Pancreas (tissue), 10 donors: ENCODE data around the gene PADI1. TPM values are rescaled to one million over a fixed set of nuclear protein-coding genes. Genes with fewer than 3 reads are reported as not detected.
A peak's percentile ranks its signal among the peaks of the same experiment; 100 is the strongest.

Experiments used
- ATAC-seq, 4 donors: fragments of 200-7000 bp; cut with Tn5 transposase; one replicate each; pipeline versions ENCODE4 v1.8.0 to v1.9.1; 2020; ENCODE audit warnings: mild to moderate bottlenecking in 4 of 4, moderate library complexity in 4 of 4
- DNase-seq, 6 donors: peaks; one replicate each; pipeline ENCODE4 v3.0.0-alpha.2; 2020
- FAIRE-seq: peaks from 2 replicates; lab custom pipeline; 2012; peaks lifted over from hg19 to GRCh38; lab: Jason Lieb, UNC
- H3K27ac ChIP-seq, 4 donors: fragments of 200-600 bp; sonication (generic); 1 replicate in 3 of 4; 2 replicates in 1 of 4; pipeline versions ENCODE4 v1.5.0 to v1.8.0; 2020
- H3K27me3 ChIP-seq, 4 donors: fragments of 200-600 bp; one replicate each; pipeline ENCODE4 v1.8.0; 2021
- H3K36me3 ChIP-seq, 3 donors: fragments of 200-600 bp; sonication (generic) in 1 of 3; one replicate each; pipeline versions ENCODE4 v1.5.0 to v1.8.0; 2020 to 2021
- H3K4me1 ChIP-seq, 3 donors: fragments of 200-600 bp; one replicate each; pipeline ENCODE4 v1.8.0; 2021
- H3K4me3 ChIP-seq, 4 donors: fragments of 200-600 bp; sonication (generic) in 2 of 4; one replicate each; pipeline versions ENCODE4 v1.5.0 to v1.8.0; 2020 to 2021
- H3K9me3 ChIP-seq, 4 donors: fragments of 200-600 bp; one replicate each; pipeline ENCODE4 v1.8.0; 2021
- CTCF ChIP-seq, 4 donors: fragments of 200-600 bp; sonication (generic) in 3 of 4; IDR thresholded peaks; one replicate each; pipeline versions ENCODE4 v1.5.0 to v1.8.0; 2021; ENCODE audit warnings: antibody characterized with exemption in 4 of 4
- WGBS, 2 donors: extraction: QIAGEN DNeasy Blood & Tissue Kit; methylation state at CpG; one replicate each; pipeline ENCODE4 v1.1.7; 2013; 5-methylcytosine and 5-hydroxymethylcytosine counted together
- intact Hi-C, 3 donors: fragments of 100-400 bp; cut with DNase I; formaldehyde crosslinking; loops; one replicate each; pipeline versions ENCODE4 v1.11.1 to v1.14.2; 2022
- polyA plus RNA-seq, 2 donors: library from polyadenylated mRNA; stranded (reverse); fragments of 200-250 nt; gene quantifications; one replicate each; pipeline ENCODE4 v1.2.3, GENCODE V29; 2013
- total RNA-seq, 6 donors: library from RNA; stranded (reverse); fragmentation: NEBNext Ultra II Directional in 4 of 6; extraction: Animal tissue kit (Norgen Biotek cat#: 25700) in 4 of 6; gene quantifications; one replicate each; pipeline versions ENCODE4 v1.2.1 to v1.2.4, GENCODE V29; 2021 to 2023
- donor health status: healthy with polysubstance abuse.
- donor health status: DM: no; HTN: no; CAD: no; lungs with moderate emphysema.
- donor health status: DM: no; HTN: no; CAD: no.
- donor health status: control.
- donor health status: control.
- donor health status: Bipolar disorder and iron deficiency.
- donor health status: DM: yes; HTN: yes; CAD: no.
- donor health status: DM: no; HTN: no; CAD: no.
- donor health status: DM: no; HTN: no; CAD: no.
- donor health status: DM: yes; HTN: yes; CAD: no.

The PADI1 gene
- total and polyA plus RNA-seq, 8 donors: 0.23 TPM; not detected in 7

- WGBS, 2 donors: 90 to 95% methylated on average over 1 of the region's 1 CpG
- ATAC-seq (no peak), FAIRE-seq (no peak), DNase-seq (no peak)
- Histone ChIP-seq H3K4me3 (no peak overlapping the region), H3K9me3 (no peaks in the 10 kb centered on the region), H3K36me3 (no peaks in the 10 kb centered on the region), H3K27me3 (no peaks in the 10 kb centered on the region), H3K4me1 (peaks cover 2 to 5% (median 4%) of the 10 kb centered on the region in 3 donors), H3K27ac (peak overlapping the region in 2 of 4 donors; percentile 42 to 80)
- TF ChIP-seq CTCF (IDR thresholded peaks at IDR 0.05): no peak
- intact Hi-C loops: no loop called here
Measured at GRCh38 chr1:17234405-17234804, 29.5 kb downstream of the PADI1 start.

GRCh38 chr1:17235135-17235885 is 30.4 kb downstream of the PADI1 start:
- no peaks in the 10 kb centered on the region for H3K36me3 ChIP-seq
- H3K4me1 ChIP-seq: peaks cover 2 to 5% (median 4%) of the 10 kb centered on the region in 3 donors
- H3K27me3 ChIP-seq: no peaks in the 10 kb centered on the region
- H3K9me3 ChIP-seq: no peaks in the 10 kb centered on the region
- H3K27ac ChIP-seq: no peak overlapping the region
- no peak for FAIRE-seq
- intact Hi-C loops: loop anchor here in 2 of 3 donors (5.0 kb wide), 3 partner anchors 108 to 178 kb away; no protein-coding TSS in a partner anchor
- no peak for TF ChIP-seq CTCF (IDR thresholded peaks at IDR 0.05)
- DNase-seq: no peak
- 79% methylated on average over 9 of the region's 9 CpGs for WGBS, 2 donors
- no peak overlapping the region for H3K4me3 ChIP-seq
- no peak for ATAC-seq

GRCh38 chr1:17236779-17237560 is 32.0 kb downstream of the PADI1 start:
- TF ChIP-seq CTCF (IDR thresholded peaks at IDR 0.05): peak; percentile 85 to 92 (median 87)
- no peaks in the 10 kb centered on the region for H3K27me3 ChIP-seq
- H3K4me3 ChIP-seq: no peak overlapping the region
- DNase-seq (peak; percentile 74 to 98 (median 90)), FAIRE-seq (no peak), ATAC-seq (peak; percentile 51 to 83 (median 78))
- H3K36me3 ChIP-seq: no peaks in the 10 kb centered on the region
- 20 to 23% methylated on average over 18 of the region's 18 CpGs for WGBS, 2 donors
- H3K27ac ChIP-seq: no peak overlapping the region
- H3K4me1 ChIP-seq: peaks cover 2 to 5% (median 4%) of the 10 kb centered on the region in 3 donors
- no peaks in the 10 kb centered on the region for H3K9me3 ChIP-seq
- intact Hi-C loops: loop anchor here in 2 of 3 donors (5.0 kb wide), 3 partner anchors 110 to 180 kb away; no protein-coding TSS in a partner anchor

- DNase-seq (no peak), FAIRE-seq (no peak), ATAC-seq (no peak)
- Histone ChIP-seq H3K27ac (no peak overlapping the region), H3K4me3 (no peak overlapping the region), H3K36me3 (no peaks in the 10 kb centered on the region), H3K27me3 (no peaks in the 10 kb centered on the region), H3K4me1 (peaks cover 2 to 5% (median 4%) of the 10 kb centered on the region in 3 donors), H3K9me3 (no peaks in the 10 kb centered on the region)
- intact Hi-C loops: loop anchor here in 2 of 3 donors (5.0 kb wide), 3 partner anchors 110 to 180 kb away; no protein-coding TSS in a partner anchor
- WGBS, 2 donors: 74 to 75% methylated on average over 4 of the region's 4 CpGs
- TF ChIP-seq CTCF (IDR thresholded peaks at IDR 0.05): no peak
Measured at GRCh38 chr1:17237561-17237903, 32.6 kb downstream of the PADI1 start.
